Fibroblast of the aortic adventitia (primary cell): ENCODE results near the gene MRPL3. TPM values are rescaled to one million over a fixed set of nuclear protein-coding genes. Genes with fewer than 3 reads are reported as not detected.
A peak's percentile ranks its signal among the peaks of the same experiment; 100 is the strongest.

Experiments
- DNase-seq: peaks from one replicate; pipeline ENCODE4 v3.0.0-alpha.2; 2010; ENCODE audit warnings: low read depth
- H3K4me3 ChIP-seq: 2 replicates; pipeline ENCODE4 v1.5.1; 2011; ENCODE audit warnings: low read depth, mild to moderate bottlenecking, control low read depth, low read length, moderate library complexity
- small RNA-seq: library from RNA; depleted of rRNA; stranded (forward); fragments of <200 nt; gene quantifications from one replicate; pipeline ENCODE3, GENCODE V24; 2012
- total RNA-seq: library from RNA; depleted of rRNA; stranded (reverse); fragments of >200 nt; gene quantifications from 2 replicates; pipeline ENCODE4 v1.2.3, GENCODE V29; 2012; ENCODE audit warnings: low replicate concordance
- TF ChIP-seq, protein P1 (sequence below): IDR thresholded peaks from 2 replicates; pipeline ENCODE4 v1.5.1; 2011; ENCODE audit warnings: mild to moderate bottlenecking, low read length, control low read depth, inconsistent platforms; ENCODE audit not compliant: insufficient read depth

Gene MRPL3
- total RNA-seq, 1 donor: 164 TPM

DNA sequence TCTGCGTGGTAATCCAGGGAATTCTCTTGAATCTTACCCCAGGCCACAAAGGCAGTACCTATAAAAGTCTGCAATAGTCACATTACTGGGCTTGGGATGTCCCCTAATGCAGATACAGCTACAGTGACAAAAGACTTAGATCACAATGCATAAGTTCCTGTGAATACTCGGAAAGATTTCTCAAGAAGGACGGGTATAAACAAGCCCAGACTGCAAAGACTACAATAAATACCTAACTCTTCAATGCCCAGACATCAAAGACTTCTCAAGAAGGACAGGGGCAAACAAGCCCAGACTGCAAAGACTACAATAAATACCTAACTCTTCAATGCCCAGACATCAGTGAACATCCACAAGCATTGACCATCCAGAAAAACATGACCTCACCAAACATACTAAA is 70.3 kb downstream of the MRPL3 start:
- TF ChIP-seq, protein P1, sequence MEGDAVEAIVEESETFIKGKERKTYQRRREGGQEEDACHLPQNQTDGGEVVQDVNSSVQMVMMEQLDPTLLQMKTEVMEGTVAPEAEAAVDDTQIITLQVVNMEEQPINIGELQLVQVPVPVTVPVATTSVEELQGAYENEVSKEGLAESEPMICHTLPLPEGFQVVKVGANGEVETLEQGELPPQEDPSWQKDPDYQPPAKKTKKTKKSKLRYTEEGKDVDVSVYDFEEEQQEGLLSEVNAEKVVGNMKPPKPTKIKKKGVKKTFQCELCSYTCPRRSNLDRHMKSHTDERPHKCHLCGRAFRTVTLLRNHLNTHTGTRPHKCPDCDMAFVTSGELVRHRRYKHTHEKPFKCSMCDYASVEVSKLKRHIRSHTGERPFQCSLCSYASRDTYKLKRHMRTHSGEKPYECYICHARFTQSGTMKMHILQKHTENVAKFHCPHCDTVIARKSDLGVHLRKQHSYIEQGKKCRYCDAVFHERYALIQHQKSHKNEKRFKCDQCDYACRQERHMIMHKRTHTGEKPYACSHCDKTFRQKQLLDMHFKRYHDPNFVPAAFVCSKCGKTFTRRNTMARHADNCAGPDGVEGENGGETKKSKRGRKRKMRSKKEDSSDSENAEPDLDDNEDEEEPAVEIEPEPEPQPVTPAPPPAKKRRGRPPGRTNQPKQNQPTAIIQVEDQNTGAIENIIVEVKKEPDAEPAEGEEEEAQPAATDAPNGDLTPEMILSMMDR: no peak
- H3K4me3 ChIP-seq: no peak overlapping the region
- DNase-seq: no peak

DNA sequence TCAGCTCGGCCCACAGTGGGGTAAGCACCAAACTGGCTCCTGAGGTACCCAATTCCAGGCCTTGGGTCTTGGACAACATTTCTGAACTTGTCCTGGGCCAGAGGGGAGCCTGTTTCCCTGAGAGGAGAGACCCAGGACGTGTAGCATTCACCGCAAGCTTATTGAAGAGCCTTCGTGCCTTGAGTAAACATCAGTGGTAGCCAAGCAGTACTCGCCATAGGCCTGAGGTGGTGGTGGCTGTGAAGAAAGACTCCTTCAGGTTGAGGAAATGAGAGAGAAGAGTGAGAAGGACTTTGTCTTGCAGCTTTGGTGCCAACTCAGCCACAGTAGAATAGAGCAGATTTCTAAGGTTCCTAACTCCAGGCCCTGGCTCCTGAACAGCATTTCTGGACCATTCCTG is 71.0 kb downstream of the MRPL3 start:
- no peak for DNase-seq
- no peak overlapping the region for H3K4me3 ChIP-seq
- TF ChIP-seq, protein P1: no peak

DNA sequence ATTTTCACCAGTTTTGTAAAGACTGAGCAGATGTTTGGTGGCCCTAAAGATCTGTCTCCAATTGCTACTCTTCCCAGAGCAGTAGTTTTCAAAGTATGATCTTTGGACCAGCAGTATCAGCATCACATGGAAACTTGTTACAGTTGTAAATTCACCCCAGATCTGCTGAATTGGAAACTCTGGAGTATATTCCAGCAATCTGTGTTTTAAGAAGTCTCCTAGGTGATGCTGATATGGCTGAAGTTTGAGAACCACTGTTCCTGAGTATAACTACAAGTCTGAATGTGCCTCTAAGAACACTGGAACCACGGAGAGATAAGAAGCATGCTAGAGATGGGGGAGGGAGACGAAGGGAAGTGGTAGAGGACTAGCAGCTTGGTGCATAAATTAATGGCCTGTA is 75.5 kb downstream of the MRPL3 start:
- H3K4me3 ChIP-seq: no peak overlapping the region
- no peak for DNase-seq
- TF ChIP-seq, protein P1: no peak

DNA sequence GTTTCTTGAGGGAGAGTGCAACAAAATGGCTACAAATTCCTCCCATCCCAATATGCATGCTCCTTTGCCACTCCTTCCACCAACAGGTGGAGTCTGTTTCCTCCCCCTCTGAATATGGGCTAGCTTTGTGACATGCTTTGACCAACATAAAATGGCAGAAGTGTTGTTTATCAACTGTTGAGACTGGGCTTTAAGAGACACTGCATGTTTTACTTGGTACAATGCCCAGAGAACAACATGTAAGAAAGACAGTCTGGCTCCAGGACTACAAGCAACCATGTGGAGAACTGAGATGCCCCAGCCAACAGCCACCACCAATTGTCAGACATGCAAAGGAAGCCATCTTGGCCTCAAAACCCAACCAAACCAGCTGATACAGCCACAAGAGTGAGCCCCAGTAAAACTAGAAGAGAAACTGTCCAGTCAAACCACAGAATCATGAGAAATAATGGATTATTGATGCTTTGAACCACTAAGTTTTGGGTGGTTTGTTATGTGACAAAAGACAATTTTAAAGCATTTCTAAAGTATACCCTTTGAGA is 80.7 kb downstream of the MRPL3 start:
- TF ChIP-seq, protein P1: no peak
- H3K4me3 ChIP-seq: no peak overlapping the region
- peak; percentile 3 for DNase-seq

DNA sequence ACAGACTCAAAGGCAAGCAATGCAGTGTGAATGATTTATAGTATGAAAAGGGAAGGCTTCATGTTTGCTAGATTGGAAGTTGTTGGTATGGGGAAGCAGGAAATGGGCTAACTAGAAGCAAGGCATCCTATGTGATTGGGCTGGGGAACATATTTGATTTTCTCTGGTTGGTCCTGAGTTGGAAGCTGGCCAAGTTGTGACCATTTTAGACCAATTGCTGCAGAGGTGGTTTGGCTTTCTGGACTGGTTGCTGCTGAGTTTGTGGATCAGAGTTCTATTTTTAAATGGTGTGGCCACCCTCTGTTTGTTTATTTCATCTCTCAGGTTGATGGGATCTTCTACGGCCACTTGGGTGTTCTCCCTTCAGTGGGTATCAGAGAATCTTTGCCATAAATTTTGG is 81.5 kb downstream of the MRPL3 start:
- TF ChIP-seq, protein P1: no peak
- H3K4me3 ChIP-seq: no peak overlapping the region
- DNase-seq: no peak

DNA sequence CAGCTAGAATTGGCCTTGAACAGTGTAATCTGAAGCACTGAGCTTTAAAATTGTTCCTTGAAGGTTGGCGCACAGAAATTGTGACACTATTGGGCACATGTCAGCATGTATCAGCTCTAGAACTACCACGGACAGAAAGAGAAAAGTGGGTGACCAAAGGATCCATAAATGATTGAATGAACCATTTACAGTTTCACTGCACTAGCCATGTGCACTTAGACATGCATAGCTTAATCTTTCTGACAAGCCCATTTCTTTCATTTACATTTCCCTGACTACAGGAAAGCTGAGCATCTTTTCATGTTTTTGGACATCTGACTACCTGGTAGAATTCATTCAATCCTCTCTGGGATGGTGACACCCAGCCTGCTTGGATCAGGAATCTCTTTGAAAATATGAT is 85.0 kb downstream of the MRPL3 start:
- no peak overlapping the region for H3K4me3 ChIP-seq
- DNase-seq: no peak
- TF ChIP-seq, protein P1: no peak

Small RNA genes lying within 50 kb of the gene (small RNA-seq; reads per million reads assigned to genes)
- gene AC107027.2 (not detected), gene SNORA58 (122 reads per million, percentile 98 among the genes with 10 or more reads in this experiment)

Other genes starting within 250 kb of the MRPL3 start
- gene NUDT16, start 121.2 kb downstream of the MRPL3 start, total RNA-seq: 11.5 and 22.0 TPM in 2 replicates